HepG2 (cell line): ENCODE data around the gene MICA. TPM values are rescaled to one million over a fixed set of nuclear protein-coding genes. Genes with fewer than 3 reads are reported as not detected.
A peak's percentile ranks its signal among the peaks of the same experiment; 100 is the strongest.

ENCODE experiments used
- ATAC-seq: fragments of 200-7000 bp; cut with Tn5 transposase; 3 replicates; pipeline ENCODE4 v1.9.1; 2020; ENCODE audit warnings: mild to moderate bottlenecking, moderate library complexity
- BruUV-seq: library from RNA; stranded (reverse); fragments of 400-500 nt; replicated peaks from 2 replicates; lab custom pipeline; 2021; lab: Mats Ljungman, UMichigan
- CTCF ChIA-PET: fragments of 300-600 bp; formaldehyde crosslinking; extraction: SDS; loops from one replicate; lab custom pipeline; 2021; ENCODE audit warnings: low total read pairs, inconsistent platforms, low intra/inter-chr PET ratio; lab: Yijun Ruan, JAX
- POLR2A ChIA-PET: fragments of 350-600 bp; sonication (Branson Sonifier 250); formaldehyde crosslinking; loops from one replicate; lab custom pipeline; 2020; ENCODE audit warnings: antibody characterized with exemption, inconsistent platforms; lab: Yijun Ruan, JAX
- DNase-seq: peaks from one replicate; pipeline ENCODE4 v3.0.0-alpha.2; 2015; ENCODE audit warnings: low spot score
- FAIRE-seq: peaks from 3 replicates; lab custom pipeline; 2011; peaks lifted over from hg19 to GRCh38; lab: Jason Lieb, UNC
- H2AFZ ChIP-seq: one replicate; pipeline ENCODE4 v1.6.1; 2011; ENCODE audit warnings: low read length, inconsistent platforms
- H3K27ac ChIP-seq: fragments of 300-600 bp; 3 replicates; pipeline ENCODE4 v1.8.0; 2011; ENCODE audit warnings: mixed run types, mild to moderate bottlenecking, mixed read lengths, low read length, inconsistent platforms; ENCODE audit not compliant: insufficient read depth; ENCODE audit errors: extremely low read length
- H3K27me3 ChIP-seq, 2 experiments: fragments of 200-600 bp in 1 of 2; 2 replicates in 1 of 2; 3 replicates in 1 of 2; pipeline versions ENCODE4 v1.6.0 to v1.8.0; 2011; ENCODE audit warnings: low read length in 2 of 2, mild to moderate bottlenecking in 2 of 2, moderate library complexity in 2 of 2, inconsistent platforms in 1 of 2; ENCODE audit not compliant: insufficient read depth in 2 of 2, control insufficient read depth in 1 of 2
- H3K36me3 ChIP-seq, 2 experiments: fragments of 200-600 bp in 1 of 2; replicated peaks in 1 of 2; 2 replicates in 1 of 2; 3 replicates in 1 of 2; pipeline versions ENCODE4 v1.5.1 to v1.8.0; 2011; ENCODE audit warnings: low read length in 2 of 2, inconsistent platforms in 1 of 2; ENCODE audit not compliant: insufficient read depth in 2 of 2, control insufficient read depth in 1 of 2
- H3K4me1 ChIP-seq: 2 replicates; pipeline ENCODE4 v1.5.1; 2012; ENCODE audit warnings: low read length, inconsistent platforms; ENCODE audit not compliant: insufficient read depth
- H3K4me2 ChIP-seq: 2 replicates; pipeline ENCODE4 v1.6.0; 2011; ENCODE audit warnings: low read depth, low read length, inconsistent platforms
- H3K4me3 ChIP-seq, 3 experiments: fragments of 200-600 bp in 1 of 3; sonication (generic), shearing (Covaris generic) in 1 of 3; replicated peaks in 1 of 3; 2 replicates each; pipeline ENCODE4 v1.5.1; 2011 to 2016; ENCODE audit warnings: low read length in 3 of 3, inconsistent platforms in 2 of 3, low read depth in 2 of 3, mild to moderate bottlenecking in 2 of 3, control low read depth in 1 of 3, mixed read lengths in 1 of 3; ENCODE audit not compliant: insufficient read depth in 1 of 3
- H3K79me2 ChIP-seq: one replicate; pipeline ENCODE4 v1.6.1; 2011; ENCODE audit warnings: low read length, inconsistent platforms; ENCODE audit not compliant: insufficient read depth
- H3K9ac ChIP-seq: 2 replicates; pipeline ENCODE4 v1.6.0; 2011; ENCODE audit warnings: mild to moderate bottlenecking, low read depth, low read length, inconsistent platforms; ENCODE audit not compliant: insufficient read depth
- H3K9me3 ChIP-seq: 2 replicates; pipeline ENCODE4 v1.5.1; 2012; ENCODE audit warnings: mild to moderate bottlenecking, low read length
- H4K20me1 ChIP-seq: 2 replicates; pipeline ENCODE4 v1.6.0; 2011; ENCODE audit warnings: inconsistent platforms, mild to moderate bottlenecking, low read length, moderate library complexity; ENCODE audit not compliant: insufficient read depth
- CEBPG ChIP-seq: IDR thresholded peaks from 2 replicates; pipeline ENCODE4 v1.6.1; 2016
- GTF2F1 ChIP-seq: fragments of 150-350 bp; IDR thresholded peaks from 2 replicates; pipeline ENCODE4 v1.6.1; 2014; ENCODE audit warnings: low read length
- KLF12 ChIP-seq: sonication (generic); formaldehyde crosslinking; IDR thresholded peaks from 2 replicates; pipeline ENCODE4 v1.4.0; 2020; ENCODE audit warnings: missing genetic modification reagents, borderline replicate concordance
- PHF8 ChIP-seq: sonication (generic); formaldehyde crosslinking; IDR thresholded peaks from 2 replicates; pipeline ENCODE4 v1.5.0; 2020; ENCODE audit warnings: missing genetic modification reagents
- POGZ ChIP-seq: sonication (generic); formaldehyde crosslinking; IDR thresholded peaks from 2 replicates; pipeline ENCODE4 v1.4.0; 2020; ENCODE audit warnings: mild to moderate bottlenecking, missing genetic modification reagents
- RBM22 ChIP-seq: fragments of 200-400 bp; formaldehyde crosslinking; optimal IDR thresholded peaks from 2 replicates; pipeline ENCODE3; 2017; ENCODE audit warnings: mild to moderate bottlenecking, low read length, moderate library complexity
- SIX1 ChIP-seq: sonication (generic); formaldehyde crosslinking; IDR thresholded peaks from 2 replicates; pipeline ENCODE4 v1.4.0; 2020; ENCODE audit warnings: missing genetic modification reagents, borderline replicate concordance
- THAP11 ChIP-seq: IDR thresholded peaks from 2 replicates; pipeline ENCODE4 v1.6.1; 2016; ENCODE audit warnings: missing biosample characterization, missing genetic modification reagents
- YEATS4 ChIP-seq: sonication (generic); formaldehyde crosslinking; IDR thresholded peaks from 2 replicates; pipeline ENCODE4 v1.4.0; 2020; ENCODE audit warnings: missing genetic modification reagents, borderline replicate concordance
- ZNF260 ChIP-seq: sonication (generic); formaldehyde crosslinking; IDR thresholded peaks from 2 replicates; pipeline ENCODE4 v1.4.0; 2020; ENCODE audit warnings: missing genetic modification reagents, low read depth, mild to moderate bottlenecking, borderline replicate concordance
- ZNF558 ChIP-seq: sonication (generic); formaldehyde crosslinking; IDR thresholded peaks from 2 replicates; pipeline ENCODE4 v1.9.0; 2022; ENCODE audit warnings: mild to moderate bottlenecking, missing genetic modification reagents, borderline replicate concordance
- ZNF773 ChIP-seq: sonication (generic); formaldehyde crosslinking; IDR thresholded peaks from 2 replicates; pipeline ENCODE4 v1.4.0; 2020; ENCODE audit warnings: missing genetic modification reagents, borderline replicate concordance
- ZZZ3 ChIP-seq: sonication (generic); formaldehyde crosslinking; IDR thresholded peaks from 2 replicates; pipeline ENCODE4 v1.4.0; 2020; ENCODE audit warnings: missing genetic modification reagents, mild to moderate bottlenecking, borderline replicate concordance
- WGBS: methylation state at CpG from one replicate; pipeline ENCODE4 v1.1.6; 2017; ENCODE audit warnings: low lambda C conversion rate; 5-methylcytosine and 5-hydroxymethylcytosine counted together
- in situ Hi-C: cut with HindIII; loops from 2 replicates; pipeline ENCODE4 v1.10.0; 2017; ENCODE audit warnings: low pct_unique_long_range_greater_than_20kb; ENCODE audit not compliant: extremely low pct_ligation_motif_present
- intact Hi-C: fragments of 100-400 bp; cut with micrococcal nuclease; formaldehyde crosslinking; loops from one replicate; pipeline ENCODE4 v1.10.0; 2022; ENCODE audit not compliant: unreplicated experiment
- polyA plus RNA-seq, 8 experiments: library from polyadenylated mRNA; depleted of rRNA in 3 of 8; stranded (reverse) in 7 of 8; unstranded in 1 of 8; fragments of >200 nt; fragmentation: Illumina TruSeq in 4 of 8; extraction: Trizol in 4 of 8; gene quantifications; 2 replicates each; pipeline versions ENCODE4 v1.2.1 to v1.2.3, GENCODE V29; 2011 to 2016; ENCODE audit warnings: low read depth in 4 of 8, missing spikeins in 1 of 8, mixed read lengths in 1 of 8; ENCODE audit not compliant: insufficient read depth in 1 of 8
- total RNA-seq, 5 experiments: library from RNA; depleted of rRNA; stranded (reverse); fragments of >200 nt; fragmentation: Illumina TruSeq; extraction: Trizol; gene quantifications; 2 replicates each; pipeline ENCODE4 v1.2.3, GENCODE V29; 2016; ENCODE audit warnings: low read depth in 1 of 5
- TF ChIP-seq, protein P1 (sequence below): sonication (generic); formaldehyde crosslinking; IDR thresholded peaks from 2 replicates; pipeline ENCODE4 v1.5.0; 2020; ENCODE audit warnings: missing genetic modification reagents

The MICA gene
- total and polyA plus RNA-seq, 2 of the 13 experiments (the other 11 are each of a cell fraction or from before 2014, with no cell fraction given), result 21.6 to 38.1 TPM

DNA sequence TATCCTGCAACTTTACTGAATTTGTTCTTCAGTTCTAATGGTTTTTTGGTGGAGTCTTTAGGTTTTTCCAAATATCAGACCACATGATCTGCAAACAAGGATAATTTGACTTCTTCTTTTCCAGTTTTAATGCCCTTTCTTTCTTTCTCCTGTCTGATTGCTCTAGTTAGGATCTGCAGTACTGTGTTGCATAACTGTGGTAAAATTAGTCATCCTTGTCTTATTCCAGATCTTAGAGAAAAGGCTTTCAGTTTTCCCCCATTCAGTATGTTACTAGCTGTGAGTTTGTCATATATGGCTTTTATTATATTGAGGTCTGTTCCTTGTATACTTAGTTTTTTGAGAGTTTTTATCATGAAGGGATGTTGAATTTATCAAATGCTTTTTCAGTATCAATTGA lies 4.3 kb downstream of the MICA start:
- no peak for DNase-seq
- intact Hi-C loops, result no loop called here

DNA sequence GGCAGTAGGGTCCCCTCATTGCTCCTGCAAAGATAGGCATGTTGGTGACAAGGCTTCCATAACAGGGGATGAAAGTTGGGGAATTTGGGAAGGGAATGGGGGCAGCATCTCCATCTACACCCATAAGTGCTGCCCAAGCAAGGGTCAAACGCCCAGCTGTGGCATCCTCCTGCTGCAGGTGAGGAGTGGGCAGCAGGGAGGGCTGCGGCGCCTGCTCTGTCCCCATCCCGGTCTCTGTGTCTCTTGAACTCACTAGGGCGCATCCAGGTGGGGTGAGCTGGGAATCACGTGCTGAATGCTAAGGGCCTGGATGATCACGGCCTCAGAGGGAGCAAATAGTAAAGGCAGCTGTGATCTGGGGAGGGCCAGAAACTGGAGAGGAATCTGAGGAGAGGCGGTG lies 9.1 kb downstream of the MICA start:
- DNase-seq, result no peak
- WGBS, result 97% methylated on average over 8 of the region's 8 CpGs
- TF ChIP-seq THAP11 (CRISPR knock-in tag), result no peak
- ChIA-PET CTCF (no interaction called here), POLR2A (no interaction called here)
- no peak overlapping the region for H3K27ac ChIP-seq
- no peak overlapping the region for H3K9ac ChIP-seq
- H3K4me3 ChIP-seq, result no peak overlapping the region
- in situ Hi-C loops, result no loop called here
- no peaks in the 10 kb centered on the region for H3K9me3 ChIP-seq
- H3K36me3 ChIP-seq, result peaks cover 19 to 26% of the 10 kb centered on the region in 2 experiments
- peaks cover 25% of the 10 kb centered on the region for H3K79me2 ChIP-seq
- no peak for FAIRE-seq
- no peak overlapping the region for H3K4me2 ChIP-seq
- intact Hi-C loops, result no loop called here
- ATAC-seq, result no peak
- H3K4me1 ChIP-seq, result peaks cover 27% of the 10 kb centered on the region
- no peak overlapping the region for H2AFZ ChIP-seq
- no peaks in the 10 kb centered on the region for H3K27me3 ChIP-seq
- BruUV-seq, result no TSS peak
- peaks cover 22% of the 10 kb centered on the region; the same call in 1 of the 2 replicates for H4K20me1 ChIP-seq

More for the DNA sequence above, 4.3 kb downstream of the MICA start:
- Histone ChIP-seq H2AFZ (no peak overlapping the region), H4K20me1 (peaks cover 31% of the 10 kb centered on the region; the same call in 1 of the 2 replicates), H3K9ac (no peak overlapping the region), H3K4me3 (no peak overlapping the region), H3K9me3 (no peaks in the 10 kb centered on the region), H3K4me2 (no peak overlapping the region), H3K4me1 (peaks cover 40% of the 10 kb centered on the region), H3K27me3 (no peaks in the 10 kb centered on the region), H3K36me3 (peaks cover 16 to 18% of the 10 kb centered on the region in 2 experiments; a peak in 4 of 5 replicates), H3K27ac (no peak overlapping the region), H3K79me2 (peaks cover 57% of the 10 kb centered on the region)
- no peak for ATAC-seq
- in situ Hi-C loops, result no loop called here
- TF ChIP-seq GTF2F1 (no peak), POGZ (CRISPR knock-in tag) (no peak), ZNF558 (CRISPR knock-in tag) (no peak), RBM22 (no peak), SIX1 (no peak), PHF8 (CRISPR knock-in tag) (no peak), KLF12 (CRISPR knock-in tag) (no peak), CEBPG (CRISPR knock-in tag) (0 out of 2 replicates have a peak, but pooled peaks have one; percentile 21), ZNF773 (CRISPR knock-in tag) (no peak), YEATS4 (no peak), ZZZ3 (CRISPR knock-in tag) (no peak), ZNF260 (CRISPR knock-in tag) (no peak)
- TF ChIP-seq, protein P1, sequence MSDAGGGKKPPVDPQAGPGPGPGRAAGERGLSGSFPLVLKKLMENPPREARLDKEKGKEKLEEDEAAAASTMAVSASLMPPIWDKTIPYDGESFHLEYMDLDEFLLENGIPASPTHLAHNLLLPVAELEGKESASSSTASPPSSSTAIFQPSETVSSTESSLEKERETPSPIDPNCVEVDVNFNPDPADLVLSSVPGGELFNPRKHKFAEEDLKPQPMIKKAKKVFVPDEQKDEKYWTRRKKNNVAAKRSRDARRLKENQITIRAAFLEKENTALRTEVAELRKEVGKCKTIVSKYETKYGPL, result peak; percentile 74; the same call in 1 of the 2 replicates
- no peak for FAIRE-seq
- BruUV-seq, result no TSS peak
- ChIA-PET POLR2A (no interaction called here), CTCF (no interaction called here)
